Heart left ventricle (tissue), 13 donors: Measurements from ENCODE around the gene HEPHL1.

ENCODE experiments used
- CTCF ChIP-seq, 12 donors: fragments of 200-600 bp; sonication (generic) in 4 of 12; IDR thresholded peaks; one replicate each; pipeline versions ENCODE4 v1.5.0 to v1.8.0; 2018 to 2022; ENCODE audit warnings: antibody characterized with exemption in 12 of 12, mild to moderate bottlenecking in 5 of 12
- POLR2A ChIP-seq, 2 donors: fragments of 450-650 bp; IDR thresholded peaks; one replicate each; pipeline ENCODE4 v1.6.1; 2017; ENCODE audit warnings: antibody characterized with exemption in 2 of 2, mild to moderate bottlenecking in 2 of 2, moderate library complexity in 2 of 2
- donor health status: ischemic (EF 13 %, LVEDD 7.1; RV severe dilation, severe dysfunction).
- donor health status: DM: no; HTN: yes; CAD: no.
- donor health status: DM: no; HTN: no; CAD: no.
- donor health status: ischemic (EF 25% LVEDD 6.9; RV normal size, moderate dysfunction).
- donor health status: ischemic (EF 25% LVEDD 5.7; RV mildly dilated, moderate dysfunction).
- donor health status: ischemic (EF 35%, LVEDD 5.7; RV mildly dilated, moderate dysfunction).
- donor health status: nonischemic (EF 11% LVEDD 7.7; RV severe dilation, severe dysfunction).
- donor health status: DM: yes; HTN: yes; CAD: no.
- donor health status: PGD.
- donor health status: ischemic (EF 29% LVEDD 5.4; RV normal size, mild dysfunction).
- donor health status: nonischemic (EF 23%, LVEDD 6.1; RV moderate dilation, normal function).

- TF ChIP-seq POLR2A (IDR thresholded peaks at IDR 0.05): no peak
- no peak for TF ChIP-seq CTCF (IDR thresholded peaks at IDR 0.05)
These were observed 48.4 kb upstream of the HEPHL1 start for GRCh38 chr11:93972790-93973189.
